NCI-H748 (cell line): ENCODE results near the gene PTBP2.

Source experiments
- DNase-seq: peaks from one replicate; lab custom pipeline; 2025; ENCODE audit not compliant: unreplicated experiment; lab: John Stamatoyannopoulos, UW

The PTBP2 gene

GRCh38 chr1:96721416-96722160, at the start of gene PTBP2:
Gene PTBP2 (plus strand): TSS chr1:96721784. CDS start chr1:96721865, 81 bp downstream.
- peak; percentile 84 for DNase-seq

- DNase-seq = no peak
Observed at GRCh38 chr1:96674915-96675314, 46.7 kb upstream of the PTBP2 start.

GRCh38 chr1:96682056-96682455, 39.5 kb upstream of the PTBP2 start:
- no peak for DNase-seq

- no peak for DNase-seq
Observed at GRCh38 chr1:96683931-96684330, 37.7 kb upstream of the PTBP2 start.

DNA sequence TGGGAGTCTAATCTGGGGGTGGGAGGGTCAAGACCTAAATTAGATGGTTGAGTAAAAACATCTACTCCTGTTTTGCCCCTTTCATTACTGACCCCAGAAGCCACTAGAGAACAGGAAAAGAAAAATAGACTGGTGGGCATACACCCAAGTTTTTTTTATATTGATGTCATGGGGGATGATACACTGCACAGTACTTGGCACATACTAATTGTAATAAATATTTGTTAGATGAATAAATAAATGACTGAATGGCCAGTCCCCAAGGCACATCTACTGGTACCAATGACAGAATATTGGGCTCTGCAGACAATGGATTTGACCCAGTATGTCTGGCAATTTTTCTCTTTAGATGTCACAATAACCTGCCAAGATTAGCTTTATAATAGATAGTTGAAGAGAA, 36.8 kb upstream of the PTBP2 start:
- no peak for DNase-seq

DNA sequence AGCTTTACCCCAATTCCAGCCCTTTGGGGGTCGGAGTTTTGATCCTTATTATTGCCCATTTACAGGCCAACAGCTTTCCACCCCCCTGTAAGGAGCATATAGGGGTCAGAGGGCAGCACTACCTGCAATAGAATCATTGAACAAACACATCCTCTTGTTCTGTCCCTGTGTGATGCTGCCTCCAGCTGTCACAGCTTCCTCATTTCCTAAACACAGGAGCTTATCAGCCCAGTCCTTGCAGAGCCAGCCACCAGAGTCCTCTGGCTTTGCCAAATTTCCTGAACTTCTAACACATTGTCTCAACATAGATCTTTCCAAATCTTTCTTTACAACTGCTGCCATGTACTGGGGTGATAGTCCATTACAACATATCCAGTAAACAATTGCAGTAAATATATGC, 32.8 kb upstream of the PTBP2 start:
- peak; percentile 28 for DNase-seq

DNA sequence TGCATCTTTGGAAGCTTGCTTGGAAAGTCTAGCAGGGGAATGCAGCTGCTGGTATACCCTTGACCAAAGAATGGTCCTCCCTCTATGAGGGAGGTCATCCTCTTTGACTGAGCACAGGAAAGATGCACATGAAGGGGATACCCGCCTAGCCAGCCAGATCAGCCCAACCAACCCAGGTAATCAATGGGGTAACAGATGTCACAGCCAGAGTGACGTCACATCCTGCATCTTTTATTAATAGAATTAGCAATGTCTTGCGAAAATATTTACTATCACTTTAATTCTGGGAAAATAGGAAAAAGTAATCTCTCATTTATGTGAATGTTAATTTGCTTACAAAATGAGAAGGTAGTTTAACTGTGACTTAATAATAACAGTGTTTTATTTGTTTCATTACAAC, 25.6 kb upstream of the PTBP2 start:
- no peak for DNase-seq

DNA sequence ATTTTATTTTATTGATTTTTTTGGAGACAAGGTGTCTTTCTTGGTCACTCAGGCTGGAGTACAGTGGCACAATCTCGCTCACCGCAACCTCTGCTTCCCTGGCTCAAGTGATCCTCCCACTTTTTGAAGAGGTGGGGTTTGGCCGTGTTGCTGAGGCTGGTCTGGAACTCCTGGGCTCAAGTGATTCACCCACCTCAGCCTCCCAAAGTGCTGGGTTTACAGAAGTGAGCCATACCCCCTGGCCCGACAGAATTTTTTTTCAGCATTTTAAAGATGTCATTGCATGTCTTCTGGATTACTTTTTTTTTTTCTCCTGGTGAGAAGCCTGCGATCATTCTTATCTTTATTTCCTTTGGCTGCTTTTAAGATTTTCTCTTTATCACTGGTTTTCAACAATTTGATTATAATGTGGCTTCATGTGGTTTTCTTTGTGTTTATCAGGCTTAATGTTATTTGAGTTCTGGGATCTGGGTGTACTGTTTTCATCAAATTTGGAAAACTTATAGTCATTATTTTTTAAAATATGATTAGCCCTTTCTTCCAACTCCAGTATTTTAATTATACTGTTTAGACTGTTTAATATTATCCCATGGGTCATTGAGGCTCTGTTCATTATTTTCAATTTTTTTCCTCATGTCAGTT, 23.1 kb upstream of the PTBP2 start:
- no peak for DNase-seq

- DNase-seq = no peak
Observed at GRCh38 chr1:96703186-96703585, 18.4 kb upstream of the PTBP2 start.

DNA sequence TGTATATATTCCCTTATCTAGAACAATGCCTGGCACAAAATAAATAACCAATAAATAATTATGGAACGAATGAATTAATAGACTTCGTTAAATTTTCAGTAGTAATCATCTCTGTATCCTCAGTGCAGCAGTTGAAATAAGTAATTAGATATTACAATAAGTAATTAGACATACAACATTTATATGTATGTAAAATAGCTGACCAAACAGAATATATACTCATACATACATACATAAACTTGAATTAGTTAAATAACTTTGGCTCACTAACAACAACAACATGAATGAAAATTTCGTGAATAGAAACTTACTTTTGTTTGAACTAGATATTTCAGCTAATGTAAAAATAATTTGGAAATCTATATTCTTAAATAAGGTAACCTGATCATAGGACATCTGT, 14.6 kb upstream of the PTBP2 start:
- no peak for DNase-seq

GRCh38 chr1:96708482-96708881, 13.1 kb upstream of the PTBP2 start:
- DNase-seq = no peak

GRCh38 chr1:96710708-96711477, 10.7 kb upstream of the PTBP2 start:
- no peak for DNase-seq

GRCh38 chr1:96713649-96714048, 7.9 kb upstream of the PTBP2 start:
- no peak for DNase-seq

GRCh38 chr1:96714881-96715280, 6.7 kb upstream of the PTBP2 start:
- DNase-seq = no peak

DNA sequence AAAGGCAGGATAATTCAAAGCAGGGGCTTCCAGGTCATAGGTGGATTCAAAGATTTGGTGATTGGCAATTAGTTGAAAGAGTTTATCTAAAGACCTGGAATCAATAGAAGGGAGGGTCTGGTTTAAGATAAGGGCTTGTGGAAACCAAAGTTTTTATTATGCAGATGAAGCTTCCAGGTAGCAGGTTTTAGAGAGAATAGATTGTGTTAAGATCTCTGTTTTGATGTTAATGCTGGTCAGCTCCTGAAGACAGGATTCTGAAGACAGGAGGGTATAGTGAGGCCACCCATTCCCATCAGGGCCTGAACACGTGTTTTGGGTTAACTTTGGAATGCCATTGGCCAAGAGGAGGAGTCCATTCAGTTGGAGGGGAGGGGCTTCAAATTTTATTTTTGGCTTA, 6.1 kb upstream of the PTBP2 start:
- no peak for DNase-seq

GRCh38 chr1:96721053-96721415, 550 bp upstream of the PTBP2 start:
- DNase-seq = no peak

DNA sequence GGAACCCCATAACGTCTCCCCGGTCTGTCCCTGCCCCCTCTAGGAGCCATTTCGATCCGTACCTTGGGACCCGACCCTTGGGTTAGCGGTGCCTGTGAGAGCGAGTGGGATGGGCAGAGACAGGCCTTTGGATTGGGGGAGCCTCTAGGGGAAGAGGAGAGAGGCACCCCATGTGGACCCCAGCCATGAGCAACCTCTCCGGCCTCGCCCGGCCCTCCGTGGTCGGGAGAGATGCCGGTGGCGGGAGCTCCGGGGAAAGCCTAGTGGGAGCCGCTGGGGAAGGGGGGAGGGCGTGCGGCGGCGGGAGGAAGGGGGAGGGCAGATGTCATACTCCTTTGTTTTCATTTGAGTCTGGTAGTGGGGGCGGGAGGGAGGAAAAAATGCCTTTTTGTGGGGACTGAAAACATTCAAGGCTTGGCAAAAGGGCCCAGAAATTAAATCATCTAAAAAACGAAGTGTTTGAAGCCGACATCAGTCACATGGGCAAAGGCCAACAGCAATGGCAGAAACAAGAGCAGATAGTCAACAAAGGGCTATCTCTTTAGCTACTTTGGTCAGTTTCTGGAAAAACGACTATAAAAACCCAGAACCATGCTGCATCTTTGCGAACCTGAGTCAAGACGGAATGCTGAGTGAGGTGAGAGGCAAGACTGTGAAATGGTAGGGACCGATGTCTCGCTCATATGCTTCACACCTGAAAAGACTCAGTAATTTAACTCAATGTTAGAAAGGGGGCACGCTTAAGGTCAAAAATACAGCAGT, 758 bp downstream of the PTBP2 start:
- peak; percentile 56 for DNase-seq

DNA sequence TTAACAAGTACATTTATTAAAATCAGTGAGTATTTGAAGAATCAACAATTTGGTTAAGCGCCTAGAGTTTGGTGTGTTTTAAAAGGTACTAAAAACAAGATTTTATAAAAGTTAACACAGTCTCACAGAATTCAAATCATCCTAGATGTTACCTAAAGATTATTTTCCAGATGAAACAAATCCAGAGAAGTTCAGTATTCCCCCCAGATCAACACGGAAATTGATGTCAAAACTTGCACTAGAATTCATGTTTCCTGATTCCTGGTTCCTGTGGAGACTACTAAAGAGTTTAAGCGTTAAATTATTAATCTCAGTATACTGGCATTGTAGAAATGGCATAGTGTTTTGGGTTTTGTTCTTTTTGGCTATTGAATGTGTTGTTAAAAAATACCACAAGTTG, 1.4 kb downstream of the PTBP2 start:
- no peak for DNase-seq

DNA sequence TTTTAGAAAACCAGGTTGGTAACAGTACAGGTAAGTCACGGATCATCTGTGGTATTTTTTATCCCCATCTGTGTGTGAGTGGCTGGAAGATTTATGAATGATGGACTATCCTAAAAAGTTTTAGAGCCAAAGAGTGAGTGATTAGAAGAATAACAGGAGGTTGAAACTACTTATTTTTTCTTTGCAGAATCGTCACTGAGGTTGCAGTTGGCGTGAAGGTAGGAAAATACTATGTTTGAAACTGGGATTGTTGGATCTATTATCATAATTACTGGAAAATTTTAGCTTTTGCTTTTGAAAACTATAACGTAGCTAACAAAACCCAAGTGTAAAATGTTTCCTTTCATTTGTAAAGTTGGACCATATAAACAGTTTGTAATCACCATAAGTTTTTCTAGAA, 1.8 kb downstream of the PTBP2 start:
- no peak for DNase-seq

- DNase-seq = no peak
Observed at GRCh38 chr1:96723936-96724335, 2.4 kb downstream of the PTBP2 start.

- DNase-seq = no peak
Observed at GRCh38 chr1:96727860-96728259, 6.3 kb downstream of the PTBP2 start.
